NCI-H526 treated with DMSO at 0.1 percent for 48 hours (cell line): Measurements from ENCODE around the gene CNOT3.
"Not testable (repeated sequence)": the region's sequence is repeated elsewhere in the genome, so short reads cannot be mapped to it uniquely, and the experiment has no call there.

Experiments
- DNase-seq: peaks from one replicate; lab custom pipeline; 2025; lab: John Stamatoyannopoulos, UW

Gene CNOT3

GRCh38 chr19:54137699-54138488 is at the start of gene CNOT3:
TSS of gene CNOT3 (plus strand) at chr19:54137762. CDS start at chr19:54142979, 5,217 bp downstream.
- no peak for DNase-seq

- DNase-seq = no peak
Observed at GRCh38 chr19:54094426-54095000, 43.0 kb upstream of the CNOT3 start.

DNA sequence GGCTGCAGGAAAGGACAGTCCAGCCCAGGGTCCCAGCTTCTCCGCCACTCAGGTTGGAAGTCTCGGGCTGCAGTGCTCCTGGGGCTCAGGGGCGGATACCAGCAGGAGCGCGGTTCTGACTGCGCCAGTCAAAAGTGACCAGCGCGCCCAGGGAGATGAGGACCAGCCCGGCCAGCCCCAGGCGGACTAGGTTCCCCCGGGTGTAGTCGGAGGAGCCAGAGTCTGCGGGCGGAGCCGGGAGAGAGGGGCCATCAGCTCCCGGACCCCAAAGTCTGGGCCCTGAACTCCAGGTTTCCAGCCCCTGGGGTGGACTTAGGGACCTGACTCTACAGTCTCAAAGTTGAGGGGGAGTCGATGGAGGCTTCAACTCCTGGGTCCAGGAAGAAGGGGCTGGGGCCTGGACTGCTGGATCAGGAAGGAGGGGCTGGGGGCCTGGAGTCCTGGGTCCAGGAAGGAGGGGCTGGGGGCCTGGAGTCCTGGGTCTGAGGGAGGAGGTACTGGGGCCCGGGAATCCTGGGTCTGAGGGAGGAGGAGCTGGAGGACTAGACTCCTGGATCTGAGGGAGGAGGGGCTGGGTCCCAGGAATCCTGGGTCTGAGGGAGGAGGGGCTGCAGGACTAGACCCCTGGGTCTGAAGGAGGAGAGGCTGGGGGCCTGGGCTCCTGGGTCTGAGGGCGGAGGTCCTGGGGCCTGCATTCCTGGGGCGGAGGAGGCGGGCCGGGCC is 42.3 kb upstream of the CNOT3 start:
- DNase-seq = no peak

DNA sequence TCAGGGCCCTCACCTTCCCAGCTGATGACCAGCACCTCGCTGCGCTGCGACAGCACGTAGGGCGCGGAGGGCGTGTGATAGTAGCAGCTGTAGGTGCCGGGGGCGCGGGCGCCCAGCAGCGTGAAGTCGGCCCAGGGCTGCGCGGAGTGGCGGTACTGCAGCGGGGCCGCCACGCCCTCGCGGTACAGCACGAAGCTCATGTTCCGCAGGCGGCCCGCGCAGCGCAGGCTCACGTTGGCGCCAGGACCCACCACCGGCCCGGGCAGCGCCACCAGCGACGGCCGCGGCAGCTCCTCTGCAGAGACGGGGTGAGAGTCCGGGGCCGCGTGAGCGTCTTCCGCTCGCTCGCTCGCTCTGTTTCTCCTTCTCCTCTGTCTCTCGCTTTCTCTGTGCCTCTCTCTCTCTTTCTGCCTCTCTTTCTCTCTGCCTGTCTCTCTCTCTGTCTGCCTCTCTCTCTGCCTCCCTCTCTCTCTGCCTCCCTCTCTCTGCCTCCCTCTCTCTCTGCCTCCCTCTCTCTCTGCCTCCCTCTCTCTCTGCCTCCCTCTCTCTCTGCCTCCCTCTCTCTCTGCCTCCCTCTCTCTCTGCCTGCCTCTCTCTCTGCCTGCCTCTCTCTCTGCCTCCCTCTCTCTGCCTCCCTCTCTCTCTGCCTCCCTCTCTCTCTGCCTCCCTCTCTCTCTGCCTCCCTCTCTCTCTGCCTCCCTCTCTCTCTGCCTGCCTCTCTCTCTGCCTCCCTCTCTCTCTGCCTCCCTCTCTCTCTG is 41.5 kb upstream of the CNOT3 start:
- DNase-seq = peak; percentile 26

- DNase-seq = no peak
Observed at GRCh38 chr19:54096617-54097106, 40.9 kb upstream of the CNOT3 start.

DNA sequence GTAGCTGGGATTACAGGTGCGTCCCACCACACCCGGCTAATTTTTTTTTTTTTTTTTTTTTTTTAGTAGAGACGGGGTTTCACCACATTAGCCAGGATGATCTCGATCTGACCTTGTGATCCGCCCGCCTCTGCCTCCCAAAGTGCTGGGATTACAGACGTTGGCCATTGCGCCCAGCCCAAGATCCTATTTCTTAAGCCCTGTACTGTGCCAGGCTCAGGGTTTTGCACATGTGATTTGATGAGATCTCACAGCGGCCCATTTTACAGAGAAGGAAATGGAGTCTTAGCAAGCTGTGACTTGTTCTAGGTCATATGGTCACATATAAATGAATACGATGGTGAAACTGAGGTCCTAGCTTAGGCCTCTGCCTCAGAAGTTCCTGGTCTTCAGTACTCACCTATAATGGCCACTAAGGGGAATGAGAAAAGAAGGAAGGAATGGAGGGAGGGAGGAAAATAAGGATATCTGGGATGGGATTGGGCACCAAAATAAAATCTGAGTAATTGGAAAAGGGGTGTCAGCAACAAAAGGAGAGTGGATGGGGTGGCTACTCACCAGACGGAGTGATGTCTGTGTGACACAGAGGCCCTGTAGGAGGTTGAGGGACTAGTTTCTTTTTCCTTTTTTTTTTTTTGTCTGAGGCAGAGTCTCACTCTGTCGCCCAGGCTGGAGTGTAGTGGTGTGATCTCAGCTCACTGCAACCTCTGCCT is 38.2 kb upstream of the CNOT3 start:
- DNase-seq = no peak

DNA sequence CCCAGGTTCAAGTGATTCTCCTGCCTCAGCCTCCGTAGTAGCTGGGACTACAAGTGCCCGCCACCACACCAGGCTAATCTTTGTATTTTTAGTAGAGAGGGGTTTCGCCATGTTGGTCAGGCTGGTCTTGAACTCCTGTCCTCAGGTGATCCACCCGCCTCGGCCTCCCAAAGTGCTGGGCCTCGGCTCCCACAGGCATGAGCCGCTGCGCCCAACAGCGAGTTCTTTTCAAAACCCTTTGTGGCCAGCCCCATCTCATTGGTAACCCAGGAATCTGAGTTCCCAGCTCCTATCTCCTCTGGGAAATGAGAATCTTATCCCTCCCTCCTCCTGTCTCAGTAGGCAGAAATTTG is 37.7 kb upstream of the CNOT3 start:
- not testable (repeated sequence) for DNase-seq

DNA sequence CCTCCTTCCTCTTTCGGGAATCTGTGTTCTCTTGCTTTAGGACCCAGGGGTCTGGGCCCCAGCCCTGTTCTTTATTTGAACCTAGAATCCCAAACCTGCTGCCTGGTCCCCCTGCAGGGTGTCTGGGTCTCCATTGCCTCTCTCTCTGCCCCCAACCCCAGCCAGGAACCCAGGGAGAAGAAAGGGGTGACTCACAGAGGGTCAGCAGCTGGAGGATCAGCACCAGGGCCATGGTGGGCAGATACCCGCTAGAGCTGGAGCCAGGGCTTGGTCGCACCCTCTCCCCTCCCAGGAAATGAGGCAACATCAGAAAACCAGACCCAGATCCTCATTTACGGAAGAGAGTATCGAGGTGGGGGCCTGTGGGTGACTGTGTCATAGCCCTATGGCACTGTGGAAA is 37.0 kb upstream of the CNOT3 start, which contains the start of gene OSCAR:
OSCAR (minus strand) TSS at position 243 of the 400 bp plus-strand sequence; CDS start at position 232, 11 bp downstream.
- no peak for DNase-seq

- peak; percentile 98 for DNase-seq
Observed at GRCh38 chr19:54102421-54103169, 35.0 kb upstream of the CNOT3 start, which contains the start of gene NDUFA3. TSS of gene NDUFA3 (plus strand) at chr19:54102855. CDS start at chr19:54102879, 24 bp downstream.

DNA sequence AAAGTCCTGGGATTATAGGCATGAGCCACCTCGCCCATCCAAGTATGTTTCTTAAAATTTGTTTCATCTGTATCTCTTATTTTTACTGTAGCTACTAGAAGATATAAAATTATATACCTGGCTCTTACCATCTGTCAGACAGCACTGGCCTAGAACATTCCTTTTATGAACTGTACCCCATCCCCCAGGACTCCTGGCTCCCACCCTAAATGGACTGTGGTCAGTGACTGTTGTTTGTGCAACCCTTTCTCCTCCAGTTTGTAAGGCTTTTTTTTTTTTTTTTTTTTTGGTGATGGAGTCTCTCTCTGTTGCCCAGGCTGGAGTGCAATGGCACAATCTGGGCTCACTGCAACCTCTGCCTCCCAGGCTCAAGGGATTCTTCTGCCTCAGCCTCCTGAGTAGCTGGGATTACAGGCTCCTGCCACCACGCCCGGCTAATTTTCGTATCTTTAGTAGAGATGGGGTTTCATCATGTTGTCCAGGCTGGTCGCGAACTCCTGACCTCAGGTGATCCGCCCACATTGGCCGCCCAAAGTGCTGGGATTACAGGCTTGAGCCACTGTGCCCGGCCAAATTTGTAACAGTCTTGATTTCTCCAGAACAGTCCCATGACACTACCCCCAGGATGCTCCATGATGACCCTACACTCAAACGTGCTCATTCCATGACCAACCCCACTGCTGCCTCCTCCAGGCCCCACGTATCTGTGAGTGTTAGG is 32.4 kb upstream of the CNOT3 start:
- DNase-seq = no peak

- no peak for DNase-seq
Observed at GRCh38 chr19:54105796-54106195, 31.8 kb upstream of the CNOT3 start.

DNA sequence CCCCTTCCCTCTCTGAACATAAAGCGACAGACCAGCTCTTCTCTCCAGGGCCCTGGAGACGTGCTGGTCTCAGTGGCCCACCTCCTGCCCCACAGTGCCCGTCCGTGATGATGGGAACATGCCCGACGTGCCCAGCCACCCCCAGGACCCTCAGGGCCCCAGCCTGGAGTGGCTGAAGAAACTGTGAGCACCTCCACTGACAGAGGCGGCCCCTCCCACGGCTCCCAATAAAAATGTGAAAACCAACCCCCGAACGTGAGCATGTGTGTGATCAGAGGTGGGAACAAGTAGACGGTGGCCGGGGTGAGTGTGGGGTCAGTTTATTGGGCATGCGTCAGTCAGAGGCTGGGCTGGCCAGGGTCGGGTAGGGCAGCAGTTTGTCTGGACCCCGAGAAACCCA is 30.8 kb upstream of the CNOT3 start:
- no peak for DNase-seq

DNA sequence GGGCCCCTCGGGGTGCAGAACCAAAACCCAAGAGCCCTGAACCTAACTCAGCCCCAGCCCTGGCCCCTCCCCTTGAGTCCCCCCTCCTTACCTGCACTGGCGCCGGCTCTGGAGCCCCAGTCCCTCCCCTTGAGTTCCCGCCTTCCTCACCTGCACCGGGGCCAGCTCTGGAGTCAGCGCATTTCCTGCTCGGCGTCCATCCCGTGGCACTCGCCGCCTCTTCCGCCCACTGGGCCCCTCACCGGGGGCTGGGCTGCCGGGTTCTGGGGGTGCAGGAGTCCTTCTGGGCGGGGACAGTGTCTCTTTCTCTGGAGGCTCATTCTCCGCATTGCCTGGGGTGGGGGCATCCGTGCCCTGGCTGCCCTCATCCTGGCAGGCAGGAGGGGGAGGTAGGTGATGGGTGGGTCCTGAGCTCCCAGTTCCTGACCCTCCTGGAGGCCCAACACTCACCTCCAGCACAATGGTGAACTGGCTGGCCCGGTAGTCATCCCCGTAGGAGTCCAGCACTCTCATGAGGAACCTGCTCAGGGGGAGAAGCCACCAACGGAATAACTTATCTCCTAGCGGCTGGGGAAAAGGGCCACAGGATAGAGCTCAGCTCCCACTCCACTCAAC is 29.6 kb upstream of the CNOT3 start:
- DNase-seq = no peak

- DNase-seq = no peak
Observed at GRCh38 chr19:54108496-54108895, 29.1 kb upstream of the CNOT3 start.

- DNase-seq = no peak
Observed at GRCh38 chr19:54109651-54110050, 27.9 kb upstream of the CNOT3 start.

DNA sequence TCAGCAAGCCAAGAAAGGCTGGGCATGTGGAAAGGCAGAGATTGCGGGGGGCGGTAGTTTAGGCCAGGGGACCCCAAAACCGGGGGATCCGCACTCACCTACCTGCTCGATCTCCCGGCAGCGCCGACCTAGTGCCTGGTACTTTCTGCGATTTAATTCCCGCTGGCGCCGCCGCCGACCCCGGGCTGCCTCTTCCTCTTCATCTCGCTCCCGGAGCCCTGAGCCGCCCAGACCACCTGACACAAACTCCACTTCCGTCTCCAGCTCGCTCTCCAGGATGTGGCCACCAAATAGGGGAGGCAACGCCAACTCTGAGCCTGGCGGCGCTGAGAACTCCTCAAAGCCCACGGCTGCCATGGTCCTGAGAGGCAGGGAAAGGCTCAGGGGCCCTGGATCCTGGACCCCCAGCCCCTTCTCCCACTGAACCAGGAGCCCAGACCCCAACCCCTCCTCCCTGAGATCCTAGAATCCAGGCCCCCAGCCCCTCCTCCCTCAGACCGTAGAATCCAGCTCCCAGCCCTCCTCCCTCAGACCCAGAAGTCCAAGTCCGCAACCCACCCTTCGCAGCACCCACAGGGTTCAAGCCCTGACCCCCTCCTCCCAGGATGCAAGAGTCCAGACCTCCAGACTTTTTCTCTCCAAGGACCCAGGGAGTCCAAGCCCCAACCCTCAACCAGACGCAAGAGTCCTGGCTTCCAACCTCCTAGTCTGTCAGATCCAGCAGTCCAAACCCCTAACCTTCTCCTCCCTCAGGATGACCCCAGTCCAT is 23.0 kb upstream of the CNOT3 start:
- DNase-seq = no peak

DNA sequence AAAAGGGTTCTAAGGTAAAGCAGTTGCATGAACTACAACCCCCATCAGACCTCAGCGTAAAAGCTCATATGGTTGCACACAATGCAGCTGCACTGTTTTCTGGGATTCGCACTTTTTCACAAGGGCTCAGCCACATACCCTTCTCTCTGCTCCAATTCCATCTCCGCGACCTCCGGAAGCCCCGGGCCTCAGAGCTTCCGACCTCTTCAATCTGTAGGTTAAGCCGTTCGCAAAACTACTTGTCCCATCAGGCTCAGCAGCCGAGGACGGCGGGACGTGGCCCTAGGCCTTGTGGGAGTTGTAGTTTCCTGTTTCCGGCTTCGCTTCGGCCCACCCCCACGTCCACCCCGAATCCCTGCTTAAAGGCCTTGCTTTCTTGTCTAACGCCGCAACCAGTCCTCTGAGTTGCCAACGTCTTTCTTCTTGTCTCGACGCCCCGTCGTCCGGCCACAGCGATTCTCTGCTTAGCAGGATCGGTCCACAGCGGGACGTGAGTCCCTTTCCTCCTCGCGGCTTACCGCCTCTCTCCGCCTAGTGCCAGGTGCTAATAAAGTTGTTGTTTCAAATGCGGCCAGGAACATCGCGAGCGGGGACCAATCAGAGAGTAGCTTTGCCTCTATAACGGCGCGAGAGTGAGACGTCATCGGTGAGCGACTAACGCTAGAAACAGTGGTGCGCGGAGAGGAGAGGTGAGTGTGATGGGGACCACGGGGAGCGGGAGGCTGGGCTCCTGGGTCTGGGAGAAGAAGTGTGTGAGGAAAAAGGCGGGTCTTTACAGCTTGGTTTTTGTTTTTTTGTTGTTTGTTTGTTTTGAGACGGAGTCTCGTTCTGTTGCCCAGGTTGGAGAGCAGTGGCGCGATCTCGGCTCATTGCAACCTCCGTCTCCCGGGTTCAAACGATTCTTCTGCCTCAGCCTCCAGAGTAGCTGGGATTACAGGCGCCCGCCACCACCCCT is 22.2 kb upstream of the CNOT3 start, which contains the start of the genes PRPF31 and TFPT:
PRPF31 (plus strand) TSS at position 646 of the 955 bp plus-strand sequence. CDS start 2,525 bp downstream, outside the sequence.
TFPT (minus strand) TSS at position 549 of the 955 bp plus-strand sequence; CDS start at position 161, 388 bp downstream.
- peak; percentile 99 for DNase-seq
